Measurements from ENCODE around the gene WNT6. TPM values are rescaled to one million over a fixed set of nuclear protein-coding genes. Genes with fewer than 3 reads are reported as not detected.
A peak's percentile ranks its signal among the peaks of the same experiment; 100 is the strongest.

The WNT6 gene
- total and polyA plus RNA-seq, 10 of the 15 experiments (the other 5 are each of a cell fraction or from before 2014, with no cell fraction given), result 0.11 to 0.44 (median 0.22) TPM; not detected in 5

GRCh38 chr2:218896501-218897393 is 37.1 kb downstream of the WNT6 start:
- in situ Hi-C loops (cut with MboI) (no loop called here), intact Hi-C loops (cut with micrococcal nuclease; ENCODE audit: unreplicated experiment) (loop anchor here (1.0 kb wide), 2 partner anchors 16 to 328 kb away; partner anchors contain the start of genes CNOT9, USP37 and WNT10A)
- under 1% methylated on average over 38 of the region's 40 CpGs for WGBS (ENCODE audit: insufficient coverage, insufficient replicate concordance, low lambda C conversion rate, missing lambda C conversion rate)
- H3K79me2 ChIP-seq (ENCODE audit: control insufficient read depth, insufficient read depth, low read length), result peaks cover 32% of the 10 kb centered on the region
- peak overlapping the region; percentile 67 for H3K4me3 ChIP-seq
- H3K27me3 ChIP-seq (replicated peaks in 1 of 2; ENCODE audit: control insufficient read depth in 2 of 2, insufficient read depth in 2 of 2, low read length in 1 of 2), result no peaks in the 10 kb centered on the region
- POLR2A ChIA-PET, result interaction anchor here (0.6 to 10.2 kb wide), 7 partner anchors 11 to 569 kb away, joined by 3 to 360 read pairs (median 11); partner anchors contain the start of genes CNPPD1 and WNT10A
- DNase-seq (ENCODE audit: low read depth, low spot score) (peak; percentile 84), ATAC-seq (peak; percentile 62), FAIRE-seq (peak; percentile 57)
- no TSS peak for BruUV-seq (replicated peaks)
- peak overlapping the region; percentile 95 for H3K27ac ChIP-seq (ENCODE audit: control insufficient read depth, insufficient read depth)
- H3K9me3 ChIP-seq (replicated peaks; ENCODE audit: control insufficient read depth, insufficient read depth, low read length), result no peaks in the 10 kb centered on the region
- SMC1A ChIA-PET (ENCODE audit: uncharacterized antibody, unreplicated experiment), result interaction anchor here (0.7 to 12.4 kb wide), 10 partner anchors 12 to 258 kb away, joined by 3 to 780 read pairs (median 8); partner anchors contain the start of genes BCS1L, WNT10A and ZNF142
- RAD21 ChIA-PET (ENCODE audit: unreplicated experiment), result interaction anchor here (0.6 to 9.5 kb wide), 8 partner anchors 16 to 333 kb away, joined by 3 to 871 read pairs (median 8); partner anchors contain the start of gene WNT10A
- peak overlapping the region; percentile 22 for H2AFZ ChIP-seq (ENCODE audit: control insufficient read depth, low read depth, low read length)
- peaks cover 55% of the 10 kb centered on the region for H3K4me1 ChIP-seq (ENCODE audit: control insufficient read depth, insufficient read depth, low read length)
- CTCF ChIA-PET, result interaction anchor here (0.9 to 22.2 kb wide), 12 partner anchors 13 to 610 kb away, joined by 3 to 1364 read pairs (median 6); partner anchors contain the start of genes BCS1L, TTLL4, WNT10A and ZNF142
- H3K4me2 ChIP-seq (ENCODE audit: control insufficient read depth, insufficient read depth), result peak overlapping the region; percentile 62
- H3K36me3 ChIP-seq (ENCODE audit: control insufficient read depth in 2 of 2, insufficient read depth in 2 of 2, low read length in 1 of 2), result no peaks in the 10 kb centered on the region
- peak overlapping the region; percentile 81 for H3K9ac ChIP-seq (ENCODE audit: control insufficient read depth, insufficient read depth, low read length)
- H4K20me1 ChIP-seq (ENCODE audit: control insufficient read depth, insufficient read depth), result no peaks in the 10 kb centered on the region
- TF ChIP-seq RBBP5 (conservative IDR thresholded peaks at IDR 0.05), result no peak
- no peak for TF ChIP-seq YBX1 (IDR thresholded peaks at IDR 0.05)
- TF ChIP-seq, protein P1, sequence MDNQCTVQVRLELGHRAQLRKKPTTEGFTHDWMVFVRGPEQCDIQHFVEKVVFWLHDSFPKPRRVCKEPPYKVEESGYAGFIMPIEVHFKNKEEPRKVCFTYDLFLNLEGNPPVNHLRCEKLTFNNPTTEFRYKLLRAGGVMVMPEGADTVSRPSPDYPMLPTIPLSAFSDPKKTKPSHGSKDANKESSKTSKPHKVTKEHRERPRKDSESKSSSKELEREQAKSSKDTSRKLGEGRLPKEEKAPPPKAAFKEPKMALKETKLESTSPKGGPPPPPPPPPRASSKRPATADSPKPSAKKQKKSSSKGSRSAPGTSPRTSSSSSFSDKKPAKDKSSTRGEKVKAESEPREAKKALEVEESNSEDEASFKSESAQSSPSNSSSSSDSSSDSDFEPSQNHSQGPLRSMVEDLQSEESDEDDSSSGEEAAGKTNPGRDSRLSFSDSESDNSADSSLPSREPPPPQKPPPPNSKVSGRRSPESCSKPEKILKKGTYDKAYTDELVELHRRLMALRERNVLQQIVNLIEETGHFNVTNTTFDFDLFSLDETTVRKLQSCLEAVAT (IDR thresholded peaks at IDR 0.05), result peak; percentile 98
- no peak for TF ChIP-seq RAD21 (IDR thresholded peaks at IDR 0.05; ENCODE audit: insufficient read depth, low read depth, low read length)
- TF ChIP-seq TAF1 (IDR thresholded peaks at IDR 0.05; ENCODE audit: borderline replicate concordance, low read depth, low read length), result peak; percentile 65
- TF ChIP-seq ZNF217 (IDR thresholded peaks at IDR 0.05), result no peak; the same call in 1 of the 2 replicates
- no peak for TF ChIP-seq SREBF2 (IDR thresholded peaks at IDR 0.05; ENCODE audit: low read length)
- peak; percentile 15; the same call in 1 of the 2 replicates for TF ChIP-seq MYB (IDR thresholded peaks at IDR 0.05; ENCODE audit: borderline replicate concordance, low read depth, low read length)
- TF ChIP-seq SPI1 (IDR thresholded peaks at IDR 0.05; ENCODE audit: borderline replicate concordance, insufficient read depth, low read depth, low read length), result no peak
- TF ChIP-seq ESRRA (IDR thresholded peaks at IDR 0.05; ENCODE audit: low read length), result 0 out of 2 replicates have a peak, but pooled peaks have one; percentile 58
- TF ChIP-seq NFYA (IDR thresholded peaks at IDR 0.05; ENCODE audit: borderline replicate concordance, low read depth, low read length), result no peak
- peak; percentile 96 to 98 for TF ChIP-seq IKZF2 (IDR thresholded peaks at IDR 0.05)
- peak; percentile 58 for TF ChIP-seq NKRF (conservative IDR thresholded peaks at IDR 0.05)
- peak; percentile 100 for TF ChIP-seq TCF12 (IDR thresholded peaks at IDR 0.05; ENCODE audit: low read depth, low read length)
- TF ChIP-seq BMI1 (IDR thresholded peaks at IDR 0.05; ENCODE audit: borderline replicate concordance), result peak; percentile 73
